Measurements from ENCODE around the gene KCNA2.

The KCNA2 gene

DNA sequence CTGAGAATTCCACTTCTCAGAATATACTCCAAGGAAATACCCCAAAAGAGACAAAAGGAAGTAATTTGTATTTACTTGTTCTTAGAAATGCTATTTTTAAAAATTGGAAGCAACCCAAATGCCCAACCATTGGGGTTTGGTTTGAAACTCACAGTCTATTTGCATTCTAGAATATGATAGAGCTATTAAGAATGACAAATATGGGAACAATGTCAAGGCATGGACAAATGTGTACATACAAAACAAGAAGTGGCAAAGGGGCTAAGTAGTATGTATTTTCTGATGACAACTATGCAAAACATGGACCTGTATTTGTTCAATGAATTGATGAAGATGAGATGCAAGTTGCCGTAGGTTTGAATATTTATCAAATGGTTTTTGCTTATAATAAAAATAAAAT is 32.8 kb downstream of the KCNA2 start:
- ChIA-PET CTCF (interaction anchor here (0.6 to 3.0 kb wide), 8 partner anchors 11 to 77 kb away, joined by 3 to 11 read pairs (median 4); no protein-coding TSS in a partner anchor), POLR2A (no interaction called here)
- TF ChIP-seq, protein P1, sequence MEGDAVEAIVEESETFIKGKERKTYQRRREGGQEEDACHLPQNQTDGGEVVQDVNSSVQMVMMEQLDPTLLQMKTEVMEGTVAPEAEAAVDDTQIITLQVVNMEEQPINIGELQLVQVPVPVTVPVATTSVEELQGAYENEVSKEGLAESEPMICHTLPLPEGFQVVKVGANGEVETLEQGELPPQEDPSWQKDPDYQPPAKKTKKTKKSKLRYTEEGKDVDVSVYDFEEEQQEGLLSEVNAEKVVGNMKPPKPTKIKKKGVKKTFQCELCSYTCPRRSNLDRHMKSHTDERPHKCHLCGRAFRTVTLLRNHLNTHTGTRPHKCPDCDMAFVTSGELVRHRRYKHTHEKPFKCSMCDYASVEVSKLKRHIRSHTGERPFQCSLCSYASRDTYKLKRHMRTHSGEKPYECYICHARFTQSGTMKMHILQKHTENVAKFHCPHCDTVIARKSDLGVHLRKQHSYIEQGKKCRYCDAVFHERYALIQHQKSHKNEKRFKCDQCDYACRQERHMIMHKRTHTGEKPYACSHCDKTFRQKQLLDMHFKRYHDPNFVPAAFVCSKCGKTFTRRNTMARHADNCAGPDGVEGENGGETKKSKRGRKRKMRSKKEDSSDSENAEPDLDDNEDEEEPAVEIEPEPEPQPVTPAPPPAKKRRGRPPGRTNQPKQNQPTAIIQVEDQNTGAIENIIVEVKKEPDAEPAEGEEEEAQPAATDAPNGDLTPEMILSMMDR (IDR thresholded peaks at IDR 0.05; ENCODE audit: control extremely low read depth, extremely low read depth, low read depth, missing control alignments), result no peak
- DNase-seq (ENCODE audit: extremely low spot score), result no peak

DNA sequence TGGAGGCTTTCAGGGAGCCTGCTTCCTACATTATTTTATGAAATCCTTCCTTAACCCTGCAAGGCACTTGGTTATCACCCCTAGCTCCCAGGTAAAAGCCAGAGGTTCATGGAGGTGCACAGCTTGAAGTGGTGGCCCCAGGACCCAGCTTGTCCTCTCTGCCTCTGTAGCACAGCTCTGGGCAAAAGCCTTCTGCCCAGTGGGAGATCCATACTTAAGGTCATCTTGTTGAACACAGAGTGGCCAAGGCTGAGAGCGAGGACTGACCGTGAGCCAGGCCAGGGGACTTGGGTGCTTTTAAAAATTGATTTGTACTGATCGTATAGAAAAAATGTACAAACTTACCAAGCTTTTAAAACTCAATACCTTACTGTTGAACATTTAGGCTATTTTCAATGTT is 33.4 kb downstream of the KCNA2 start:
- CTCF ChIA-PET, result interaction anchor here (0.8 to 1.7 kb wide), 5 partner anchors 17 to 49 kb away, joined by 3 to 5 read pairs (median 3); no protein-coding TSS in a partner anchor
- TF ChIP-seq, protein P1 (IDR thresholded peaks at IDR 0.05; ENCODE audit: control extremely low read depth, extremely low read depth, low read depth, missing control alignments), result no peak
- POLR2A ChIA-PET, result no interaction called here
- no peak for DNase-seq (ENCODE audit: extremely low spot score)

DNA sequence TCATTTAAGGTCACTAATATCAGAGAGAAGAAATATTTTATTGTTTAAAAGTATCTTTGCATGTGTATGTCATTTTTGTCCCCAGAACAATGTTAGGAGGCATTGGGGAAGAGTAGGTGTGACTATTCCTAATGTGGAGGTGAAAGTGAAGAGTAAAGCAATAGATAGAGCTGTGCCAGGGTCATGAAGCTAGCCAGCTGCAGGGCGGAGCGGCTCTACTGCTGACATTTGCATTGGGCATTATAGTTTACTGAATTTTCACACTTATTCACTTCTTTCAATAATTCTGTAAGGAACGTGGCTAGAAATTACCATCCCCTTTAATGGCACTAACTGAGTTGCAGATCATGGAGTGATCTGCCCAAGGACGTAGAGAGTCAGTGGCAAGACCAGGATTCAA is 35.3 kb downstream of the KCNA2 start:
- ChIA-PET CTCF (interaction anchor here (1.3 to 1.4 kb wide), 2 partner anchors 195 to 363 kb away, joined by 3 to 4 read pairs; no protein-coding TSS in a partner anchor), POLR2A (no interaction called here)
- no peak for DNase-seq (ENCODE audit: extremely low spot score)
- TF ChIP-seq, protein P1 (IDR thresholded peaks at IDR 0.05; ENCODE audit: control extremely low read depth, extremely low read depth, low read depth, missing control alignments), result no peak

DNA sequence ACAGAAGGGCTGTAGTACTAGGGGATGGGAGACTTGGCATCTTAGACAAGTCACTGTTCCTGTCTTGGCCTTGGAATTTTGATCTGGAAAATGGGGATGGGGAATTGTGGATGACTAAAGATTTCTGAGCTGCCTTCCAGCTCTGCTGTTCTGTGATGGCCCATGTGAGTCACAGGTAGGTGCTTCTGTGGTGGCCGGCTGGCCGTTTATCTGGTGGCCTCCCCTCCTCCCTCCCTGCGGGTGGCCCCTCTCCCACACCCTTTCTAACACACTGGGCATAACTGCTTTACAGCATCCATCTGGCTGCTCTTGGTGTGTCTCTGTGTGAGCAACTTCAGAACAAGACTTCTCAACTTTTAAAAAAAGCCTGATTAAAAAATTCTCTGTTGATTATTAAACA is 35.9 kb downstream of the KCNA2 start:
- POLR2A ChIA-PET, result no interaction called here
- TF ChIP-seq, protein P1 (IDR thresholded peaks at IDR 0.05; ENCODE audit: control extremely low read depth, extremely low read depth, low read depth, missing control alignments), result no peak
- no peak for DNase-seq (ENCODE audit: extremely low spot score)
- CTCF ChIA-PET, result interaction anchor here (1.2 to 1.5 kb wide), 3 partner anchors 50 to 195 kb away, joined by 3 to 4 read pairs (median 3); no protein-coding TSS in a partner anchor

DNA sequence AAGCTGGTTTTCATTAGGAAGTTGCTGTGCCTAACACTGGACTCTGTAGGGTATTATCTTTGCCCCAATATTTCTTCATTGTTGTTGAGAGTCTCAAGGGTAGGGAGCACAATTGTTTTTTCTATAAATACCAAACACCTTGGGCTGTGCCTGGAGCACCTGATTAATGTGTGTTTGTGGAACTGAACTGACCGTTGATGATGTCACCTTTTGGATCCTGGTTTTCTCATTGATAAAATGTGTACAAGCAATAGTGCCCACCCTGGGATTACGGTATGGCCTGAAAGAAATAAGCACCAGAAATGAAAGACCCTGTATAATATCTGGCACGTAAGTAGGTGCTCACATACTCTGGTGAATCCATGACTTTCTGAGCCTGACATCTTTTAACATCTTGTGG is 39.3 kb downstream of the KCNA2 start:
- POLR2A ChIA-PET, result no interaction called here
- DNase-seq (ENCODE audit: extremely low spot score), result no peak
- CTCF ChIA-PET, result interaction anchor here (1.6 kb wide), 1 partner anchor 12 kb away, joined by 5 read pairs; no protein-coding TSS in a partner anchor
- TF ChIP-seq, protein P1 (IDR thresholded peaks at IDR 0.05; ENCODE audit: control extremely low read depth, extremely low read depth, low read depth, missing control alignments), result no peak

DNA sequence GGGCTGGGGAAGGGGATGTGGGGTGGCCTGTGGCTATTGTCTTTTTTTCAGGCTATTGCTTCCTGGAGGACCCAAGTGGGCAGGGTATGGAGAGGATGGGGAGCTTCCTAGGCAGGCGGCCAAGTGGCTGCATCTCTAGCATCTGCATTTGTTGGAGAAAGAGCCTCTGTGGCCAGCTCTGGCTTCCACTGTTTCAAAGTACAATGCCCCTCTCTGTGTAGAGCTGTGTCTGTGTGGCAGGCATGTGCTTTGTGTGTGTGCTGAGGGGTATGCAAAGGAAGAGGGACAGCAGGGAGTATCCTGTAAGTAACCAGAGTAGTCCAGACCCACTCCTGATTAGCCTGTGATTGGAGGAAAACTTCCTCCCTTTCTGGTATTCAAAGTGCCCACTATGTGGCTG is 40.6 kb downstream of the KCNA2 start:
- TF ChIP-seq, protein P1 (IDR thresholded peaks at IDR 0.05; ENCODE audit: control extremely low read depth, extremely low read depth, low read depth, missing control alignments), result no peak
- POLR2A ChIA-PET, result no interaction called here
- no peak for DNase-seq (ENCODE audit: extremely low spot score)
- CTCF ChIA-PET, result interaction anchor here (0.9 to 1.6 kb wide), 3 partner anchors 11 to 199 kb away, joined by 3 to 5 read pairs (median 5); no protein-coding TSS in a partner anchor

Data from GM10248 (cell line).